K562 (cell line): Measurements from ENCODE around the gene SLC5A11. TPM values are rescaled to one million over a fixed set of nuclear protein-coding genes. Genes with fewer than 3 reads are reported as not detected.

Source experiments
- ATAC-seq: fragments of 200-7000 bp; cut with Tn5 transposase; 3 replicates; pipeline ENCODE4 v1.9.1; 2020; ENCODE audit warnings: moderate library complexity
- BruUV-seq: library from RNA; stranded (reverse); fragments of 400-500 nt; replicated peaks from 2 replicates; lab custom pipeline; 2021; lab: Mats Ljungman, UMichigan
- CTCF ChIA-PET: fragments of 300-600 bp; formaldehyde crosslinking; extraction: SDS; loops from one replicate; lab custom pipeline; 2021; ENCODE audit warnings: low intra/inter-chr PET ratio; lab: Yijun Ruan, JAX
- POLR2A ChIA-PET: fragments of 300-600, 350-650 bp; sonication (Branson Sonifier 250); formaldehyde crosslinking; extraction: SDS; loops from one replicate; lab custom pipeline; 2021; ENCODE audit warnings: antibody characterized with exemption, inconsistent platforms; lab: Yijun Ruan, JAX
- DNase-seq, 4 experiments: peaks; one replicate each; pipeline versions ENCODE4 v3.0.0 to v3.0.0-alpha.2; 2011 to 2018; ENCODE audit warnings: low spot score in 3 of 4, mixed read lengths in 3 of 4; ENCODE audit errors: extremely low read depth in 1 of 4
- FAIRE-seq: peaks from 2 replicates; lab custom pipeline; 2011; peaks lifted over from hg19 to GRCh38; lab: Jason Lieb, UNC
- H2AFZ ChIP-seq: 2 replicates; pipeline ENCODE4 v1.6.0; 2011; ENCODE audit warnings: low read depth, low read length, control low read depth, inconsistent platforms
- H3K27ac ChIP-seq: fragments of 200-600 bp; 3 replicates; pipeline ENCODE4 v1.8.0; 2011; ENCODE audit warnings: low read depth, mild to moderate bottlenecking, control low read depth, inconsistent platforms, low read length, moderate library complexity, mixed read lengths; ENCODE audit errors: extremely low read depth
- H3K27me3 ChIP-seq, 2 experiments: fragments of 300-600 bp in 1 of 2; 2 replicates in 1 of 2; 3 replicates in 1 of 2; pipeline versions ENCODE4 v1.6.0 to v1.8.0; 2011; ENCODE audit warnings: inconsistent platforms in 2 of 2, low read length in 2 of 2, mild to moderate bottlenecking in 1 of 2, mixed read lengths in 1 of 2, moderate library complexity in 1 of 2; ENCODE audit not compliant: control insufficient read depth in 2 of 2, insufficient read depth in 2 of 2
- H3K36me3 ChIP-seq: fragments of 300-600 bp; 3 replicates; pipeline ENCODE4 v1.8.0; 2011; ENCODE audit warnings: mild to moderate bottlenecking, low read length, inconsistent platforms; ENCODE audit not compliant: control insufficient read depth, insufficient read depth
- H3K4me1 ChIP-seq, 2 experiments: fragments of 200-600 bp in 1 of 2; replicated peaks in 1 of 2; 2 replicates in 1 of 2; 3 replicates in 1 of 2; pipeline versions ENCODE4 v1.5.1 to v1.8.0; 2011; ENCODE audit warnings: inconsistent platforms in 2 of 2, low read length in 2 of 2, mild to moderate bottlenecking in 1 of 2, mixed read lengths in 1 of 2, moderate library complexity in 1 of 2; ENCODE audit not compliant: control insufficient read depth in 2 of 2, insufficient read depth in 2 of 2
- H3K4me2 ChIP-seq: 2 replicates; pipeline ENCODE4 v1.6.1; 2011; ENCODE audit warnings: low read length, control low read depth, inconsistent platforms, mixed read lengths; ENCODE audit not compliant: insufficient read depth
- H3K4me3 ChIP-seq: fragments of 200-600 bp; sonication (generic), shearing (Covaris generic); 2 replicates; pipeline ENCODE4 v1.5.1; 2016; ENCODE audit warnings: control low read depth, inconsistent platforms
- H3K79me2 ChIP-seq: fragments of 200-600 bp; 3 replicates; pipeline ENCODE4 v1.8.0; 2011; ENCODE audit warnings: low read length, inconsistent platforms; ENCODE audit not compliant: control insufficient read depth, insufficient read depth
- H3K9ac ChIP-seq, 2 experiments: 2 replicates each; pipeline versions ENCODE4 v1.6.0 to v1.6.1; 2011; ENCODE audit warnings: low read depth in 2 of 2, low read length in 2 of 2, control low read depth in 1 of 2, inconsistent platforms in 1 of 2, mild to moderate bottlenecking in 1 of 2, mixed read lengths in 1 of 2; ENCODE audit not compliant: insufficient read depth in 1 of 2
- H3K9me1 ChIP-seq: one replicate; pipeline ENCODE4 v1.6.0; 2011; ENCODE audit warnings: inconsistent platforms, mild to moderate bottlenecking, low read length, moderate library complexity; ENCODE audit not compliant: control insufficient read depth, insufficient read depth
- H3K9me3 ChIP-seq: replicated peaks from 2 replicates; pipeline ENCODE4 v1.5.1; 2011; ENCODE audit warnings: low read depth, low read length, inconsistent platforms; ENCODE audit not compliant: control insufficient read depth, insufficient read depth
- H4K20me1 ChIP-seq: replicated peaks from 2 replicates; pipeline ENCODE4 v1.6.1; 2011; ENCODE audit warnings: low read length, inconsistent platforms, mixed read lengths; ENCODE audit not compliant: control insufficient read depth, insufficient read depth
- AFF4 ChIP-seq: sonication (generic); formaldehyde crosslinking; IDR thresholded peaks from 2 replicates; pipeline ENCODE4 v1.8.0; 2023; ENCODE audit warnings: mild to moderate bottlenecking, missing genetic modification reagents
- HSF4 ChIP-seq: fragments of 250-450 bp; sonication (Bioruptor Pico); IDR thresholded peaks from 2 replicates; pipeline ENCODE4 v2.1.2; 2022; ENCODE audit warnings: mild to moderate bottlenecking, moderate library complexity, borderline replicate concordance
- REST ChIP-seq, 2 experiments: fragments of 450-650 bp; formaldehyde crosslinking in 1 of 2; IDR thresholded peaks; 2 replicates each; pipeline versions ENCODE4 v1.4.0 to v1.6.1; 2014 to 2020; ENCODE audit warnings: mild to moderate bottlenecking in 2 of 2, borderline replicate concordance in 1 of 2, low read depth in 1 of 2
- ZBTB9 ChIP-seq: fragments of 450-650 bp; formaldehyde crosslinking; IDR thresholded peaks from 2 replicates; pipeline ENCODE4 v1.4.0; 2020; ENCODE audit warnings: mild to moderate bottlenecking, moderate library complexity
- ZNF584 ChIP-seq: fragments of 200-800 bp; sonication (Bioruptor generic); IDR thresholded peaks from 2 replicates; pipeline ENCODE4 v1.6.1; 2016; ENCODE audit warnings: low read depth, mild to moderate bottlenecking, missing genetic modification characterization, missing compliant biosample characterization
- WGBS: fragments of 100-300 bp; shearing (Covaris generic); methylation state at CpG from one replicate; pipeline ENCODE4 v1.1.6; 2016; ENCODE audit warnings: low coverage, mixed read lengths; ENCODE audit not compliant: insufficient coverage; ENCODE audit errors: missing lambda C conversion rate; 5-methylcytosine and 5-hydroxymethylcytosine counted together
- in situ Hi-C: fragments of 300-500 bp; cut with MboI; formaldehyde crosslinking; loops from 4 replicates; pipeline ENCODE4 v1.15.0; 2018; ENCODE audit warnings: inconsistent platforms, mixed read lengths
- intact Hi-C: fragments of 100-400 bp; cut with micrococcal nuclease; formaldehyde crosslinking; loops from 2 replicates; pipeline ENCODE4 v1.14.2; 2022
- polyA plus RNA-seq, 8 experiments: library from polyadenylated mRNA; depleted of rRNA in 4 of 8; stranded (reverse) in 5 of 8; unstranded in 3 of 8; fragments of >200 nt; fragmentation: Nextera tagmentation in 2 of 8; fragmentation: Illumina TruSeq in 1 of 8; extraction: Ambion mirVana in 2 of 8; extraction: Trizol in 1 of 8; gene quantifications; 2 replicates each; pipeline versions ENCODE4 v1.2.1 to v1.2.3, GENCODE V29; 2011 to 2014; ENCODE audit warnings: inconsistent platforms in 1 of 8, missing spikeins in 1 of 8
- total RNA-seq, 7 experiments: library from RNA; depleted of rRNA in 6 of 7; stranded (reverse); fragments of >200 nt in 6 of 7; fragmentation: Illumina TruSeq in 2 of 7; extraction: Trizol in 2 of 7; gene quantifications; 2 replicates each; pipeline versions ENCODE4 v1.2.1 to v1.2.3, GENCODE V29; 2011 to 2021; ENCODE audit warnings: low replicate concordance in 1 of 7

The SLC5A11 gene
- total and polyA plus RNA-seq, 9 of the 15 experiments (the other 6 are each of a cell fraction or from before 2014, with no cell fraction given), result 0.04 to 0.25 (median 0.11) TPM; not detected in 3

GRCh38 chr16:24917236-24917635 lies 71.5 kb downstream of the SLC5A11 start:
- ATAC-seq (no peak), FAIRE-seq (no peak)
- in situ Hi-C loops, result no loop called here
- TF ChIP-seq ZBTB9 (no peak), AFF4 (CRISPR knock-in tag) (no peak), HSF4 (CRISPR knock-in tag) (no peak), REST (IDR thresholded peaks at IDR 0.05; ENCODE audit: borderline replicate concordance) (no peak), REST (CRISPR knock-in tag; IDR thresholded peaks at IDR 0.05; ENCODE audit: low read depth) (no peak), ZNF584 (CRISPR knock-in tag) (no peak)

More at GRCh38 chr16:24917236-24917635, 71.5 kb downstream of the SLC5A11 start:
- Histone ChIP-seq H3K9ac (no peak overlapping the region), H3K27me3 (peaks cover 0 to 11% of the 10 kb centered on the region in 2 experiments; a peak in 3 of 5 replicates), H3K79me2 (no peaks in the 10 kb centered on the region), H3K4me3 (no peak overlapping the region), H3K27ac (no peak overlapping the region), H3K36me3 (peaks cover 19% of the 10 kb centered on the region; the same call in 1 of the 3 replicates), H3K4me2 (no peak overlapping the region), H4K20me1 (no peaks in the 10 kb centered on the region), H3K9me3 (no peaks in the 10 kb centered on the region), H3K4me1 (peaks cover 0 to 12% of the 10 kb centered on the region in 2 experiments; a peak in 3 of 5 replicates), H2AFZ (no peak overlapping the region), H3K9me1 (no peaks in the 10 kb centered on the region)
- POLR2A ChIA-PET, result interaction anchor here (0.6 to 1.3 kb wide), 2 partner anchors 11 to 199 kb away, joined by 3 read pairs; no protein-coding TSS in a partner anchor
- intact Hi-C loops, result no loop called here
- WGBS, result 70% methylated on average over 6 of the region's 6 CpGs
- DNase-seq, result no peak
- CTCF ChIA-PET, result no interaction called here
- BruUV-seq, result no TSS peak
